Testis (tissue), 3 donors: ENCODE results near the gene ATP13A3. TPM values are rescaled to one million over a fixed set of nuclear protein-coding genes. Genes with fewer than 3 reads are reported as not detected.

Source experiments
- DNase-seq: peaks from one replicate; pipeline ENCODE4 v3.0.0-alpha.2; 2019
- H3K27ac ChIP-seq, 2 donors: fragments of 200-600 bp; sonication (generic); one replicate each; pipeline ENCODE4 v1.5.1; 2019
- H3K27me3 ChIP-seq: fragments of 200-600 bp; sonication (generic); one replicate; pipeline ENCODE4 v1.5.1; 2019
- H3K36me3 ChIP-seq: fragments of 200-600 bp; sonication (generic); one replicate; pipeline ENCODE4 v1.5.1; 2017; ENCODE audit warnings: low read depth; ENCODE audit errors: missing control alignments
- H3K4me1 ChIP-seq: fragments of 200-600 bp; sonication (generic); one replicate; pipeline ENCODE4 v1.5.1; 2019
- H3K4me3 ChIP-seq, 2 donors: fragments of 200-600 bp; sonication (generic); one replicate each; pipeline ENCODE4 v1.5.1; 2017 to 2019
- H3K9me3 ChIP-seq: fragments of 200-600 bp; sonication (generic); one replicate; pipeline ENCODE4 v1.5.1; 2017
- POLR2A ChIP-seq: fragments of 450-650 bp; IDR thresholded peaks from one replicate; pipeline ENCODE4 v1.6.1; 2017; ENCODE audit warnings: antibody characterized with exemption, mild to moderate bottlenecking, moderate library complexity
- WGBS, 2 donors: methylation state at CpG; one replicate each; pipeline ENCODE4 v1.1.5; 2018; 5-methylcytosine and 5-hydroxymethylcytosine counted together
- intact Hi-C: fragments of 100-400 bp; cut with DNase I; formaldehyde crosslinking; loops from one replicate; pipeline ENCODE4 v1.15.1; 2023; ENCODE audit warnings: low total_unique reads
- polyA plus RNA-seq: library from polyadenylated mRNA; stranded (reverse); fragments of 350-450 nt; fragmentation: Illumina TruSeq; extraction: RNeasy Lipid Tissue Mini Kit (QIAGEN cat#74804); gene quantifications from one replicate; pipeline ENCODE4 v1.2.3, GENCODE V29; 2014; ENCODE audit warnings: low read depth, low replicate concordance; ENCODE audit not compliant: insufficient read depth
- total RNA-seq, 2 donors: library from RNA; depleted of rRNA; stranded (reverse); fragments of >200 nt; gene quantifications; one replicate each; pipeline ENCODE4 v1.2.3, GENCODE V29; 2016
- TF ChIP-seq, protein P1 (sequence below), 3 experiments: fragments of 450-650 bp in 2 of 3; fragments of 200-600 bp in 1 of 3; sonication (generic) in 1 of 3; IDR thresholded peaks; one replicate each; pipeline ENCODE4 v1.5.1; 2016 to 2019; ENCODE audit warnings: antibody characterized with exemption in 3 of 3, mild to moderate bottlenecking in 2 of 3, moderate library complexity in 1 of 3

Gene ATP13A3
- total and polyA plus RNA-seq, 3 donors from 2014 or later: 26.6 to 62.3 (median 51.8) TPM

DNA sequence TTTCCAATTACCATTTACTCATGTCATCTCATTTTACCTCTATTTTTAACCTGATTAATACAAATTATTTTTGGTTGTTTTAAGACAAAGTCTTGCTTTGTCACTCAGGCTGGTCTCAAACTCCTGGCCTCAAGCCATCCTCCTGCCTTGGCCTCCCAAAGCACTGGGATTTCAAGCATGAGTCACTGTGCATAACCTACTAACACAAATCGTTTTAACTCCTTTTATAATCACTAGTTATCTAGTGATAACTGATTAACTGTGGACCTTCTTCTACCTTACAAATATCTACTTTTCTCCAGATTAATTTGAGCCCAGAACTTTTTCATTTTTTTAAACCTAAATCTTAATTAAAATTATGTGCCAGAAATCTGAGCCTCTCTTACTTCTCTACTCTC is 4.6 kb downstream of the ATP13A3 start:
- Histone ChIP-seq H3K27me3 (no peaks in the 10 kb centered on the region), H3K9me3 (no peaks in the 10 kb centered on the region), H3K4me1 (peaks cover 8% of the 10 kb centered on the region), H3K27ac (no peak overlapping the region), H3K36me3 (no peaks in the 10 kb centered on the region), H3K4me3 (no peak overlapping the region)
- intact Hi-C loops: no loop called here
- 55 to 58% methylated on average over 1 of the region's 1 CpG for WGBS, 2 donors
- no peak for TF ChIP-seq POLR2A
- TF ChIP-seq, protein P1, sequence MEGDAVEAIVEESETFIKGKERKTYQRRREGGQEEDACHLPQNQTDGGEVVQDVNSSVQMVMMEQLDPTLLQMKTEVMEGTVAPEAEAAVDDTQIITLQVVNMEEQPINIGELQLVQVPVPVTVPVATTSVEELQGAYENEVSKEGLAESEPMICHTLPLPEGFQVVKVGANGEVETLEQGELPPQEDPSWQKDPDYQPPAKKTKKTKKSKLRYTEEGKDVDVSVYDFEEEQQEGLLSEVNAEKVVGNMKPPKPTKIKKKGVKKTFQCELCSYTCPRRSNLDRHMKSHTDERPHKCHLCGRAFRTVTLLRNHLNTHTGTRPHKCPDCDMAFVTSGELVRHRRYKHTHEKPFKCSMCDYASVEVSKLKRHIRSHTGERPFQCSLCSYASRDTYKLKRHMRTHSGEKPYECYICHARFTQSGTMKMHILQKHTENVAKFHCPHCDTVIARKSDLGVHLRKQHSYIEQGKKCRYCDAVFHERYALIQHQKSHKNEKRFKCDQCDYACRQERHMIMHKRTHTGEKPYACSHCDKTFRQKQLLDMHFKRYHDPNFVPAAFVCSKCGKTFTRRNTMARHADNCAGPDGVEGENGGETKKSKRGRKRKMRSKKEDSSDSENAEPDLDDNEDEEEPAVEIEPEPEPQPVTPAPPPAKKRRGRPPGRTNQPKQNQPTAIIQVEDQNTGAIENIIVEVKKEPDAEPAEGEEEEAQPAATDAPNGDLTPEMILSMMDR (IDR thresholded peaks at IDR 0.05): no peak
- no peak for DNase-seq

- Histone ChIP-seq H3K9me3 (no peaks in the 10 kb centered on the region), H3K36me3 (no peaks in the 10 kb centered on the region), H3K27me3 (no peaks in the 10 kb centered on the region), H3K4me3 (no peak overlapping the region), H3K27ac (no peak overlapping the region), H3K4me1 (peaks cover 8% of the 10 kb centered on the region)
- TF ChIP-seq, protein P1 (IDR thresholded peaks at IDR 0.05): no peak
- no peak for TF ChIP-seq POLR2A
- no peak for DNase-seq
- WGBS, 2 donors: 90% methylated on average over 5 of the region's 5 CpGs
- intact Hi-C loops: no loop called here
These were observed 5.1 kb downstream of the ATP13A3 start for GRCh38 chr3:194481525-194482195.

DNA sequence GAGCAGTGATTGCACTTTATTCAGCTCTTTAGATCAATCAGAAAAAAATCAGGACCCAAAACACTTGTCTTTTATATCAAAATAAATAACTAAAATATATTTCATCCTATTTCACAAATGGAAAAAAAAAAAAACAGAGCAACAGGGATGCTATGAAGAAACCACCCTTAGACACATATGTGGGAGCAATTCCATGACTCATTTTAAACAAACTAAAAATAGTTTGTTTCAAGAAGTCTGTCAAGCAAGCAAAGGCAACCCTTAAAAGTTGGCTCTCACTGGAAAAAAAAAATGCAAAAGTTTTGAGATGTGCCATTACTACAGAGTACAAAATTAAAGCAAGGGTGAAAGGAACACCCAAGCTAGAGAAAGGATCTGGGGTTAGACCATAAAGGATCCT is 5.7 kb downstream of the ATP13A3 start:
- intact Hi-C loops: no loop called here
- no peaks in the 10 kb centered on the region for H3K9me3 ChIP-seq
- no peak overlapping the region for H3K4me3 ChIP-seq
- TF ChIP-seq POLR2A: no peak
- TF ChIP-seq, protein P1 (IDR thresholded peaks at IDR 0.05): no peak
- no peak for DNase-seq
- H3K36me3 ChIP-seq: no peaks in the 10 kb centered on the region
- H3K27me3 ChIP-seq: no peaks in the 10 kb centered on the region
- H3K4me1 ChIP-seq: peaks cover 8% of the 10 kb centered on the region
- no peak overlapping the region for H3K27ac ChIP-seq

- intact Hi-C loops: loop anchor here (10.0 kb wide), 1 partner anchor 118 kb away; no protein-coding TSS in a partner anchor
- TF ChIP-seq, protein P1 (IDR thresholded peaks at IDR 0.05): no peak
- TF ChIP-seq POLR2A: no peak
- 79 to 88% methylated on average over 4 of the region's 4 CpGs for WGBS, 2 donors
These were observed 10.0 kb downstream of the ATP13A3 start for GRCh38 chr3:194476784-194477183.

DNA sequence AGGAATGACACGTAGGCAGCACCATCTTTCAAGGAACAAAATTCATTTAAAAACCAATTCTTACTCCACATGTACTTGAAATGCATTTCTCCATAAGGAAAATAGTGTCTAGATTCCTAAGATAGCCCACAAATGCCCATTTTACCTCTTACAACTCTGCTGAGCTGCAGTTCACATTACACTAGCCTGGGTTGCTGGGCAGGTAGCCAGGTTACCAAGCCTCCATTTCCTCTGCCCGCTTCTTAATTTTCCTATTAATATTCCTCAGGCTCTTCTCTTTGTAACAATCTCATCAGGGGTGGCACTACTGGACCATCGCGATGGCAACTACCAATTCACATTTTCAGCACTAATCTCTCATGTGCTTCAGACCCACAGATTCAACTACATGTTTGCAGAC is 10.8 kb downstream of the ATP13A3 start:
- TF ChIP-seq, protein P1 (IDR thresholded peaks at IDR 0.05): no peak
- no peak for TF ChIP-seq POLR2A
- Histone ChIP-seq H3K36me3 (no peaks in the 10 kb centered on the region), H3K27ac (no peak overlapping the region), H3K27me3 (no peaks in the 10 kb centered on the region), H3K4me3 (no peak overlapping the region), H3K9me3 (no peaks in the 10 kb centered on the region), H3K4me1 (no peaks in the 10 kb centered on the region)
- WGBS, 2 donors: 86 to 94% methylated on average over 4 of the region's 4 CpGs
- intact Hi-C loops: loop anchor here (10.0 kb wide), 1 partner anchor 119 kb away; no protein-coding TSS in a partner anchor
- DNase-seq: no peak

More at GRCh38 chr3:194476784-194477183, 10.0 kb downstream of the ATP13A3 start:
- no peak overlapping the region for H3K27ac ChIP-seq
- no peak for DNase-seq
- no peaks in the 10 kb centered on the region for H3K27me3 ChIP-seq
- no peaks in the 10 kb centered on the region for H3K9me3 ChIP-seq
- no peaks in the 10 kb centered on the region for H3K4me1 ChIP-seq
- no peaks in the 10 kb centered on the region for H3K36me3 ChIP-seq
- H3K4me3 ChIP-seq: no peak overlapping the region
